ENCODE results near the gene ASZ1.

The ASZ1 gene

GRCh38 chr7:117333168-117333567 is 94.1 kb downstream of the ASZ1 start:
- no peak for DNase-seq

GRCh38 chr7:117332031-117332430 is 95.3 kb downstream of the ASZ1 start:
- DNase-seq: no peak

DNA sequence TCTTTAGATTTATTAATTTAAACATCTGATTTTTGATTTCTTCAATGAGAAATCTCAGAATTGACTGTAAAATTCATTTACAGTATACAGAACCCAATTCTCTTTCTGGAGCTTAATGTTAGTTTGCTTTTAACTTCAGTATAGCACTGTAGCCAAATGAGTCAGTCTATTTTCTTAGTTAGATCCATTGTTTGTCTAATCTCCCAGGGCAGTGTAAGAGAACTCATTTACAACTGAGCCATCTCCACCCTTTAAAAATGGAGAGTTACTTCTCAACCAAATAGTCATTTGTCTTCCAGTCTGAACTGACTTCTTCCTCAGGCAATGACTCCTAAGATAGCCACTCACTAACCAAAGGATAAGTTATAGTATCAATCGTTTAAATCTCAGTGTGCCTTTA is 101.5 kb downstream of the ASZ1 start:
- no peak for DNase-seq

DNA sequence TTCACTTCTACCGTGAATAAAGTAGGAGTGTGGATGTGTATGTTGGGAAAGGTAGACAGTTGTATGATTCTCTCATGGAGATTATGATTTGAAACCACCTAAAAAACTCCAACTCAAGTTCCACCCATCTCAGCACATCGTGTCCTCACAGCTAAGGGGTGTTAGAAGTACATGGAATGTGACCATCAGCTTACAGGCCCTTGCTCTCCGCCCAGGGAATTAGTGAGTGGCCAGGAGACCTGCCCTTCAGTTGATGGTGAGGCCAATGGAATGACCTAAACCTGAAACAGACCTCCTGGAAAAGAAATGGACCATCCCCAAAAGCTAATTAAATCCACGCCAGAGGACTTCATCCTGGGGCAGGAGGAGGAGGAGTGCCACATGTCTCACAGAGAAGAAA is 102.3 kb downstream of the ASZ1 start:
- DNase-seq: no peak

DNA sequence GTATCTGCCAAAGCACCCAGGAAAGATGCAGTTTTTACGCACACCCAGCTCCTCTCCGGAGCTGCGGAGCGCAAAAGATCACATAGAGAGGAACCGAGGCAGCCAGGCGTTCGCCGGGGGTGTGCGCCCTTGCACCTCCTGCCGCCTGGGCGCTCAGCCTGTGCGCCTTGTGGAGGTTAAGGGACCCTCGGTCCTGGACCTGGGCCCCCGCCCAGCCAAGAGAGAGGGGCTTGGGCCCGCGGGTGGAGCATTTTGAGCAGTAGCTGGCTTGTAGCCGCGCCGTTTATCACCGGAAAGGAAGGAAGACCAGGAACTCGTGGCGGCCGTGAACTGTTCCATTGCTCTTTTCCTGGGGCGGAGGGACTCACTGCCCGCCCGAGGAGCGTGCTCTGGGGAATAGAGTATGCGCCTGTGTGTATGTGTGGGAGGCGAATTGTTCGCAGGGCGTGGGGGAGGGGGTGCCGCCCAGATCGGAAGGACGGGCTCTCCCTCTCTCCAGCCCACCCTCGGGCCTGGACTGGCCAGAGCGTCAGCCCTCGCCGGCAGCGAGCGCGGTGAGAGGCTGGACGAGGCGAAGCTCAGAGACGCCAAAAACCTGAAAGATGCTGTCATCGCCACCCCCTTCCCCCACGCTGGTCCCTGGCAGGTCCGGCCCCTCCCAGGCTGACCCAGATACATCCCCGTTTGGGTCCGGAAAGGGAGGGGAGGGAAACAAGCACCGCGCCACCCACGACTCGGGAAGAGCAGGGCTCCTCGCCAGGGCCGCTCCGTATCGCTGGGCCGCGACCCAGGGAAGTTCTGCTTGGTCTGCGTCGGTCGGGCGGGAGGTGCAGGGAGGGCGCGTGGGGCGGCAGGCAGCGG is 103.2 kb downstream of the ASZ1 start:
- no peak for DNase-seq

DNA sequence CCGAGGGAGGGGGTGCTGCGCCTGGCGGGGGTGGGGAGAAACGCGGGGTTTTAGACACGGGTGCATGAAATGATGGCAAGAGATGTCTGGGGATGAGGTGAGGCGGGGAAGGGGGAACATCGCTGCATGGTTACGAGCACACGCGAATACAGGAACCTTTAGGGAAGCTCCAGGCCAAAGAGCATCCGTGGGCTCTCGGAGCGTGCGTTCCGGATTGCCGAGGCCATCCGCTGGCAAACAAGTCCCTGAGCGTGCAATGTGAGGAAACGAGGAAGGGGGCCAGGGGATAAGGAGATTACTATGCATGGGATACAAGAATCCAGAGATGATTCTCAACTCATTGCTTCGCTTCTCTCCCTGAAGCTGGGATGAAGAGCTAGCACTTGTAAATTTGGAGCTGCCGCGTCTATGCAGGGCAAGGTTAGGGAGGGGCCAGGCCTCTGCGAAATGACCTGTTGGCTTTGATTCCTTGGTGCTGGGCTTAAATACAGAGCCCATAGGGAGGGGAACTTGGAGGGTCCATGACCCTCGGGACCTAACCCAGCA is 103.9 kb downstream of the ASZ1 start:
- no peak for DNase-seq

DNA sequence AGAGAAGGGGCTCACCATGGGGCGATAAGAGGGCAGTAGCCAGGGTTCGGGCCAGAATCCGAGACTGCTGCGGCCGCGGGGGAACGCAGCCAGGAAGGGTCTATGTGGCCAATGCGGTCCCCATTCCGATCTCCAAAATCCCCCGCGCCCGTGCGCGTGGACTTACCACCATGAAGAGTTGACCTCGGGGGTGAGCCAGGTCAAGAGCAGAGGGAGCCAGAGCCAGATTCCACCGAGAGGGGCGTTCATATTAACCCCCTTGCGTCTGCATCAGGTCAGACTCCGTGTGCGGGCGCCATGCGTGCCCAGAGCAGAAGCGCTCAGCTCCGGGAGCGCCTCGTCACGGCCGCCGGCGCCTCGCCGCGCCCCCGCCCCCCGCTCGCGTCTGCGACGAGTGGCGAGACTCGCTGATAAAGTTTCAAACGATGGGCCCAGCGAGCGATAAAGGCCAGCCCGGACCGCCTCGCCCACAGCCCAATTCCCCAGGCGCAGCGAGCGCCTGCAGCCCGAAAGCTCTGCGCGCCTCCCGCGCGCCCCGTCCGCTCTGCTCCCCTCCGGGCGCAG is 104.5 kb downstream of the ASZ1 start, which contains the start of gene WNT2:
TSS of gene WNT2 (minus strand) at position 318 of the 564 bp plus-strand sequence. CDS start at position 249, 69 bp downstream.
- no peak for DNase-seq

GRCh38 chr7:117320523-117320922 is 106.8 kb downstream of the ASZ1 start:
- no peak for DNase-seq

GRCh38 chr7:117319181-117319580 is 108.1 kb downstream of the ASZ1 start:
- DNase-seq: no peak

- no peak for DNase-seq
Observed at GRCh38 chr7:117313582-117313981, 113.7 kb downstream of the ASZ1 start.

All from NCI-H1436 treated with DMSO at 0.1 percent for 48 hours (cell line).